Aorta (tissue), 5 donors: Measurements from ENCODE around the gene SLC9A9. TPM values are rescaled to one million over a fixed set of nuclear protein-coding genes. Genes with fewer than 3 reads are reported as not detected.

Experiments
- ATAC-seq: fragments of 200-7000 bp; cut with Tn5 transposase; one replicate; pipeline ENCODE4 v1.9.1; 2022; ENCODE audit warnings: moderate library complexity; ENCODE audit not compliant: low FRiP score
- DNase-seq, 2 donors: peaks; one replicate each; pipeline ENCODE4 v3.0.0-alpha.2; 2020
- H3K27ac ChIP-seq, 2 donors: one replicate each; pipeline ENCODE4 v1.5.1; 2013; ENCODE audit warnings: low read length in 2 of 2, mild to moderate bottlenecking in 2 of 2, moderate library complexity in 2 of 2, control low read depth in 1 of 2, inconsistent platforms in 1 of 2, low read depth in 1 of 2
- H3K27me3 ChIP-seq, 2 donors: one replicate each; pipeline ENCODE4 v1.6.1; 2013; ENCODE audit warnings: control low read depth in 1 of 2, low read length in 1 of 2, mild to moderate bottlenecking in 1 of 2, moderate library complexity in 1 of 2; ENCODE audit not compliant: insufficient read depth in 2 of 2, control insufficient read depth in 1 of 2
- H3K36me3 ChIP-seq, 2 donors: one replicate each; pipeline ENCODE4 v1.6.1; 2013; ENCODE audit warnings: control low read depth in 1 of 2, low read length in 1 of 2, mild to moderate bottlenecking in 1 of 2; ENCODE audit not compliant: insufficient read depth in 2 of 2, control insufficient read depth in 1 of 2
- H3K4me1 ChIP-seq, 2 donors: one replicate each; pipeline ENCODE4 v1.6.1; 2013; ENCODE audit warnings: low read length in 2 of 2, control low read depth in 1 of 2, mild to moderate bottlenecking in 1 of 2, moderate library complexity in 1 of 2; ENCODE audit not compliant: insufficient read depth in 2 of 2, control insufficient read depth in 1 of 2
- H3K4me3 ChIP-seq, 2 donors: one replicate each; pipeline ENCODE4 v1.5.1; 2013; ENCODE audit warnings: low read length in 2 of 2, control low read depth in 1 of 2, mild to moderate bottlenecking in 1 of 2
- H3K9me3 ChIP-seq: one replicate; pipeline ENCODE4 v1.6.1; 2013; ENCODE audit warnings: mild to moderate bottlenecking, low read length; ENCODE audit not compliant: control insufficient read depth
- WGBS, 2 donors: extraction: QIAGEN DNeasy Blood & Tissue Kit; methylation state at CpG; one replicate each; pipeline ENCODE4 v1.1.7; 2013; 5-methylcytosine and 5-hydroxymethylcytosine counted together
- intact Hi-C, 2 donors: fragments of 100-400 bp; cut with DNase I; formaldehyde crosslinking; loops; one replicate each; pipeline versions ENCODE4 v1.14.2 to v1.15.0; 2022
- polyA plus RNA-seq, 2 donors: library from polyadenylated mRNA; stranded (reverse); fragments of 200-250 nt; gene quantifications; one replicate each; pipeline ENCODE4 v1.2.3, GENCODE V29; 2013
- total RNA-seq, 2 donors: library from RNA; stranded (reverse); fragmentation: NEBNext Ultra II Directional; extraction: Animal tissue kit (Norgen Biotek cat#: 25700); gene quantifications; one replicate each; pipeline ENCODE4 v1.2.1, GENCODE V29; 2021
- donor health status: healthy with polysubstance abuse.
- donor health status: Bipolar disorder and iron deficiency.
- donor health status: DM: no; HTN: no; CAD: no.
- donor health status: DM: no; HTN: no; CAD: no.
- donor health status: DM: yes; HTN: yes; CAD: no.

Gene SLC9A9
- total and polyA plus RNA-seq, 4 donors = 7.3 to 45.8 (median 12.5) TPM

DNA sequence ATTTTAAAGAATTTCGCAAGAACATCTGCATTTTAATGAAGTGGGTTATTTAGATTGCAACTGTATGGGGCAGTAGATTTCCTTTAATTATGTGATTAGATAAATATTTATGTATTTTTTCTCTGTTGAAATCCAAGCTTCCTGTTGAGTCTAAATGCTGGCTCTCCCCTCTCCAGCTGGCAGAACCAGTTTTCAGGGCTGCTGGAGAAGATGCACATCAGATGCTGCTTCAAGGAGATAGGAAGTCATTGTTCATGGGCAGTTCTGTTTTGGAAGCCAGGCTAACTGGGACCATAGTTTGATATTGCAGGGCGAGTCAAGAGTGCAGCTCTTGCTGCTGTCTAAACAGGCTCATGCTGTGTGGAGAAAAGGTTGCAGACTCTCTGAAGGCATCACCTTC, 97.4 kb downstream of the SLC9A9 start:
- Histone ChIP-seq H3K27me3 (no peaks in the 10 kb centered on the region), H3K4me3 (no peak overlapping the region), H3K4me1 (no peaks in the 10 kb centered on the region), H3K9me3 (no peaks in the 10 kb centered on the region), H3K36me3 (no peaks in the 10 kb centered on the region), H3K27ac (no peak overlapping the region)
- 93 to 95% methylated on average over 2 of the region's 2 CpGs for WGBS, 2 donors
- DNase-seq = no peak
- no peak for ATAC-seq
- intact Hi-C loops = no loop called here

DNA sequence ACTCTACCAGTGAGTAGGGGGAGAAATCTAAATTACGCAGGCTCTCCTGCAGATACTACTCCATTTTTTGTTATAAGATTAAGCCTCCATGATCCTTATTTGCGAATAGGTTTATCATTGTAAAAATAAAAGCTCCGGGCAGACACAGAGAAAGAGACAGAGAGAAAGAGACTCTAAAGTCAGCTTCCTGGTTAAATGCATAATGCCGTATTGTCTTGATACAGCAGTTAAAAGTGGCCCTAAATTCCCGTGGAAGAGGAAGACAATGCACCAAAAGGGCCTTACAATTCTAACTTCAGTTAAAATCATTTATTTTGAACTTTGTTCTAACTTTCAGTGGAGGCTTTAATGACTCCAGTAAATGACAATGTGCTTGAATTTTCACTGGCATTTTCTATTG, 98.3 kb downstream of the SLC9A9 start:
- Histone ChIP-seq H3K27ac (no peak overlapping the region), H3K4me3 (no peak overlapping the region), H3K4me1 (no peaks in the 10 kb centered on the region), H3K27me3 (no peaks in the 10 kb centered on the region), H3K9me3 (no peaks in the 10 kb centered on the region), H3K36me3 (no peaks in the 10 kb centered on the region)
- intact Hi-C loops = no loop called here
- DNase-seq = no peak
- WGBS, 2 donors = 74% methylated on average over 5 of the region's 5 CpGs
- no peak for ATAC-seq

DNA sequence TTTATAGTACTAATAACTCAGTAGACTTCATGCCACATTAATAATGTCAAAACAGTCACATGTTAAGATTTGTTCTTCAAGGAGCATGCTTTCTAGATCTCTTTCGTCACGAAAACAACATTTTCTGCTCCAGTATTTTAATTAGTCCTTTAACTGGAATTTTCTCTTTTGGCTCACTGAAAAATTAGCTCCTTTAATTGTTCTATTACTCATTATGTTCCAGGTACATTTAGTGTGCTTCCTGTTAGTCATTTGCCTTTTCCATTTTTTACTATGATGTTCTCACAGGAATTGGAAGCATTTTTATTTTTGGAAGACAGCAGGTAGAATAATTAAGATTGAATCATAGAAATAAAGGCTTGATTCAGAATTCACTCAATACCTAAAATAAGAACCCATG, 111.2 kb downstream of the SLC9A9 start:
- 82 to 86% methylated on average over 2 of the region's 2 CpGs for WGBS, 2 donors
- no peaks in the 10 kb centered on the region for H3K27me3 ChIP-seq
- intact Hi-C loops = no loop called here

DNA sequence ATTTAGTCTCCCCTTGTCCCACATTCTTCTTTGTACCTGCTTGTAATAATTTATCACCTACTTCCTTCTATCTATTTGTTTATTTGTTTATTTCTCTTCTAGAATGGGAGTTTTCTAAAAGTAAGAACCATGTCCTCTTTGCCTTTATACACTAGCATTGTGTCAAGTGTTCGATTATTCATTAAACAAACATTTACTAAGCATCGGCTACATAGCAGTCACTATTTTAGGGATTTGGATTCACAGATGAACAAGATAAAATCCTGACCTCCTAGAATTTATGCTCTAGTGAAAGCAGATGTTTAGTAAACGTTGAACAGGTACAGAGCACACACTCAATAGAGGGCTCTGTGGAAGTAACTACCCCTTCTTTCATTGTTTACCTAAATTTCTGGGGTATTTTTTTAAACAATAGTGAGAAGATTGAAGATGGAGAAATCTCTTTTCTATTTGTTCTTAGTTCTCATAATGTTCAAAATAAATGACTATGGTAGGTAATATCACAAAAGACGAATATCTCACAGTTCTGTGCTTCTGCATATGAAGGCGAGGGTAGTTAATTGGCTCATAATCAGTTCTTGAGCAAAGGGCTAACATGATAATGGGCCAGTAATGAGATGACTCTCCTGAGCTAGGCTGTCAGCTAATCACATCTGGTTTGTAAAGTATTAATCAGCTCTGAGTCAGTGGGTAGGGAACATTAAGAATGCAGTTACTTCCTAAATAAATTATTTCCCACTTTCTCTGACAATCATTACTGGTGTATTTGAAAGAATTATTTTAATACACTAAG, 111.9 kb downstream of the SLC9A9 start:
- ATAC-seq = no peak
- no peak overlapping the region for H3K27ac ChIP-seq
- WGBS, 2 donors = 59 to 62% methylated on average over 5 of the region's 5 CpGs
- intact Hi-C loops = no loop called here
- H3K27me3 ChIP-seq = no peaks in the 10 kb centered on the region
- H3K36me3 ChIP-seq = no peaks in the 10 kb centered on the region
- no peak for DNase-seq
- H3K4me1 ChIP-seq = no peaks in the 10 kb centered on the region
- H3K9me3 ChIP-seq = no peaks in the 10 kb centered on the region
- H3K4me3 ChIP-seq = no peak overlapping the region

More for the DNA sequence above, 111.2 kb downstream of the SLC9A9 start:
- ATAC-seq (no peak), DNase-seq (no peak)
- H3K36me3 ChIP-seq = no peaks in the 10 kb centered on the region
- H3K9me3 ChIP-seq = no peaks in the 10 kb centered on the region
- H3K4me1 ChIP-seq = no peaks in the 10 kb centered on the region
- H3K4me3 ChIP-seq = no peak overlapping the region
- no peak overlapping the region for H3K27ac ChIP-seq

DNA sequence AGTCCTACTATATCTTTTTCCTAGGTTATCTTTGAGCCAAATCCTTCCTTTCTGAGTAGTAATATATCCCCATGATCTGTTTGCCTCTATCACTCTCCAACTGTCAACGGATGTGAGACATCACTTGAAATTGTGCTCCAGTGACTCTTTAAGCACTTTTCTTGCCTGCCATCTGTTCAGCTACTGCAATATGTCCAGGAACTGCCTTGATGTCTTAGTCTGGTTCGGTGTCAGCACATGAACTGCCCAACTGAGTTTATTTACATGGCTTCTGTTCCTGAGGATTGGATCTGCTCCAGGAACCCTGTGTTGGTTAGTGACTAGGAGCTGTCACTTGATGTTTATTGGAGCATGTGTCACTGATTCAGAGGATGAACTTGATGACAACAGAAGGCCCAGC, 116.5 kb downstream of the SLC9A9 start:
- 89% methylated on average over 2 of the region's 2 CpGs for WGBS, 2 donors
- ATAC-seq (no peak), DNase-seq (no peak)
- Histone ChIP-seq H3K4me1 (no peaks in the 10 kb centered on the region), H3K27ac (no peak overlapping the region), H3K36me3 (no peaks in the 10 kb centered on the region), H3K9me3 (no peaks in the 10 kb centered on the region), H3K27me3 (no peaks in the 10 kb centered on the region), H3K4me3 (no peak overlapping the region)
- intact Hi-C loops = no loop called here

GRCh38 chr3:143731320-143731719, 116.9 kb downstream of the SLC9A9 start:
- Histone ChIP-seq H3K4me1 (no peaks in the 10 kb centered on the region), H3K27me3 (no peaks in the 10 kb centered on the region), H3K9me3 (no peaks in the 10 kb centered on the region), H3K4me3 (no peak overlapping the region), H3K36me3 (no peaks in the 10 kb centered on the region), H3K27ac (no peak overlapping the region)
- intact Hi-C loops = no loop called here
- no peak for ATAC-seq
- WGBS, 2 donors = 96 to 97% methylated on average over 1 of the region's 1 CpG
- no peak for DNase-seq

DNA sequence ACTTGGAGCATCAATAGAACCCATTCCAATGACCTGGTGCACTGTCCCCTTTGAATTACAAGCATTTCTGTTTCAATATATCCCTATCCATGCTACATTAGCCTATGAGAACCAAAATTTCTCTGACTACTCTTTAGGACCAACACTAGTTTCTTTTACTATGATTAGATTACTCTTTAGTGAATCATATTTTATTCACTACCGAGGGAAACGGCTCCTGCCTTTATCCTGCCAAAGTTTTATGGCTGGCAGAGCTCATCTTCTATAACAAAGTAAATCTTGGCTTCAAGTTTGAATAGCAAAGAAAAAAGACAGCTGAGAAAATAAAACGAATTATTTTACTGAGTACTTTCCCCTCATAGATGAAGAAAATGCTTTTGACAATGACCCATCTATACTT, 120.9 kb downstream of the SLC9A9 start:
- intact Hi-C loops = no loop called here
- Histone ChIP-seq H3K27ac (no peak overlapping the region), H3K4me3 (no peak overlapping the region), H3K4me1 (no peaks in the 10 kb centered on the region), H3K27me3 (no peaks in the 10 kb centered on the region), H3K9me3 (no peaks in the 10 kb centered on the region), H3K36me3 (no peaks in the 10 kb centered on the region)
- 4 to 11% methylated on average over 3 of the region's 3 CpGs for WGBS, 2 donors
- ATAC-seq = no peak
- no peak for DNase-seq

DNA sequence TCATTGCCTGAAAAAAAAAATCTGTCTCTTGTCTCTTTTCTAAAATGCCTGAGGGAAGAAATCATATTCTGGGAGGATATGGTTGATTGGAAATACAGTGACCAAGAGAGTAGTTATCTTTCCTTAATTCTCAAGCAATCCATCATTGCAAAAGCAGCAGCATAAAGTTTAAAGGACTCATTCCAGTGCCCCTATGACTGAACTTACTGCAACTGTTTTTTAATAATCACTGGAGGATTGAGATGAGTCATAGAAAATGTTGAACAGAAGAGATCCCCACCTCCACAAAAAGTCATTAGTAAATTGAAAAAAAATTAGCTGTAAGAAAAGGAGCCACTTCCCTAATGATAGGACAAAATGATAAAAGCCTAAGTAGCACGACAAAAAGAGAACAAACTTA, 121.5 kb downstream of the SLC9A9 start:
- Histone ChIP-seq H3K27ac (no peak overlapping the region), H3K36me3 (no peaks in the 10 kb centered on the region), H3K27me3 (no peaks in the 10 kb centered on the region), H3K4me3 (no peak overlapping the region), H3K4me1 (no peaks in the 10 kb centered on the region), H3K9me3 (no peaks in the 10 kb centered on the region)
- no peak for DNase-seq
- no peak for ATAC-seq
- WGBS, 2 donors = 63 to 81% methylated on average over 1 of the region's 1 CpG
- intact Hi-C loops = no loop called here

GRCh38 chr3:143720381-143720780, 127.9 kb downstream of the SLC9A9 start:
- H3K4me3 ChIP-seq = no peak overlapping the region
- DNase-seq (no peak), ATAC-seq (no peak)
- H3K27me3 ChIP-seq = no peaks in the 10 kb centered on the region
- H3K36me3 ChIP-seq = no peaks in the 10 kb centered on the region
- no peak overlapping the region for H3K27ac ChIP-seq
- intact Hi-C loops = no loop called here
- no peaks in the 10 kb centered on the region for H3K4me1 ChIP-seq
- H3K9me3 ChIP-seq = no peaks in the 10 kb centered on the region
- WGBS, 2 donors = 98 to 100% methylated on average over 2 of the region's 2 CpGs
